SK-N-SH (cell line): ENCODE results near the gene SCN11A.

ENCODE experiments used
- EP300 ChIP-seq, 2 experiments: IDR thresholded peaks; 2 replicates each; pipeline versions ENCODE4 v1.4.0 to v1.6.1; 2012; ENCODE audit warnings: borderline replicate concordance in 1 of 2, low read depth in 1 of 2, low read length in 1 of 2
- POLR2AphosphoS5 ChIP-seq: IDR thresholded peaks from 2 replicates; pipeline ENCODE4 v1.6.1; 2012; ENCODE audit warnings: low read depth, low read length
- RAD21 ChIP-seq: IDR thresholded peaks from 2 replicates; pipeline ENCODE4 v1.6.1; 2012; ENCODE audit warnings: mild to moderate bottlenecking, low read length
- RFX5 ChIP-seq: IDR thresholded peaks from 2 replicates; pipeline ENCODE4 v1.6.1; 2012; ENCODE audit warnings: mild to moderate bottlenecking, improper control_type of control experiment, low read length
- SIN3A ChIP-seq: IDR thresholded peaks from 2 replicates; pipeline ENCODE4 v1.6.1; 2012; ENCODE audit warnings: low read depth, mild to moderate bottlenecking, low read length, moderate library complexity, borderline replicate concordance
- TF ChIP-seq, protein P1 (sequence below): fragments of 200-600 bp; sonication (generic); IDR thresholded peaks from 2 replicates; pipeline ENCODE4 v1.6.1; 2017; ENCODE audit warnings: antibody characterized with exemption, mild to moderate bottlenecking, moderate library complexity
- TF ChIP-seq, protein P2 (sequence below): IDR thresholded peaks from 2 replicates; pipeline ENCODE4 v1.4.0; 2012; ENCODE audit warnings: low read depth

DNA sequence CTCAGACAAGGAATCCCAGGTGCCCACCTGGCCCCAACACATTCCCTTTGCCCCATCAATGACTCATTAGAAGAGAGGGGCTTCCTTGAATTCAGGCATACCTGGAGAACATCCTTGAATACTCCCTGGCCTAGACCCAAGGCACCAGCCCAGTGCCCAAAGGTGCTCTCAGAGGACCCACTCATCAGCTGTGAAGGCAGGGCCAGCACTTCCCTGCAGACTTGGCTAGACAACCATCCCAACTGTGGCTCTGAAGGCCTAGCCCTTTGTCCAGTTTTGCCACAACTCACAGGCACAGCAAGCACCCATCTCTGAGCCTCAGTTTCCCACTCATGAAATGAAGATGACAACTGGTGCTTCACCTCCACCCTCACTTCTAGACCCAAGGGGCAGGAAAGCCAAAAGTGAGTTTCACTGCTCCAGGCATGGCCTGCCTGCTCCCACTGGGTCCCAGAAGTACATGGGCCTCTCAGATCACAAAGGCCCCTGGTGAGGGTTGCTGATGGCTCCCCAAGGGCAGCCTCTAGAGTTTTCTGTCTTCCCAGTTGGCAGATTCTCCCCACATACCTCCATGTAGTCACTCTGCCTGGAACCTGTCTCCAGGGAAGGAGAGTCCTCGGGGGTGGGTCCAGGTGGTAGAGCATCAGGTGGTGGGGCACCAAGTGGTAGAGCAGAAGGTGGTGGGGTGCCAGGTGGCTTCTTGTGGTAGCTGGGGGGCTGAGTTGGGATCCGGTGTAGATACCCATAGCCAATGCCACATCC lies 48.2 kb upstream of the SCN11A start:
- TF ChIP-seq, protein P1, sequence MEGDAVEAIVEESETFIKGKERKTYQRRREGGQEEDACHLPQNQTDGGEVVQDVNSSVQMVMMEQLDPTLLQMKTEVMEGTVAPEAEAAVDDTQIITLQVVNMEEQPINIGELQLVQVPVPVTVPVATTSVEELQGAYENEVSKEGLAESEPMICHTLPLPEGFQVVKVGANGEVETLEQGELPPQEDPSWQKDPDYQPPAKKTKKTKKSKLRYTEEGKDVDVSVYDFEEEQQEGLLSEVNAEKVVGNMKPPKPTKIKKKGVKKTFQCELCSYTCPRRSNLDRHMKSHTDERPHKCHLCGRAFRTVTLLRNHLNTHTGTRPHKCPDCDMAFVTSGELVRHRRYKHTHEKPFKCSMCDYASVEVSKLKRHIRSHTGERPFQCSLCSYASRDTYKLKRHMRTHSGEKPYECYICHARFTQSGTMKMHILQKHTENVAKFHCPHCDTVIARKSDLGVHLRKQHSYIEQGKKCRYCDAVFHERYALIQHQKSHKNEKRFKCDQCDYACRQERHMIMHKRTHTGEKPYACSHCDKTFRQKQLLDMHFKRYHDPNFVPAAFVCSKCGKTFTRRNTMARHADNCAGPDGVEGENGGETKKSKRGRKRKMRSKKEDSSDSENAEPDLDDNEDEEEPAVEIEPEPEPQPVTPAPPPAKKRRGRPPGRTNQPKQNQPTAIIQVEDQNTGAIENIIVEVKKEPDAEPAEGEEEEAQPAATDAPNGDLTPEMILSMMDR: no peak
- TF ChIP-seq POLR2AphosphoS5 (no peak), RAD21 (no peak), EP300 (IDR thresholded peaks at IDR 0.05; ENCODE audit: borderline replicate concordance in 1 of 2, low read depth in 1 of 2, low read length in 1 of 2) (no peak), SIN3A (no peak), RFX5 (no peak)
- TF ChIP-seq, protein P2, sequence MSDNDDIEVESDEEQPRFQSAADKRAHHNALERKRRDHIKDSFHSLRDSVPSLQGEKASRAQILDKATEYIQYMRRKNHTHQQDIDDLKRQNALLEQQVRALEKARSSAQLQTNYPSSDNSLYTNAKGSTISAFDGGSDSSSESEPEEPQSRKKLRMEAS: no peak
